Kidney (tissue), 14 donors: Measurements from ENCODE around the gene ZNF423. TPM values are rescaled to one million over a fixed set of nuclear protein-coding genes. Genes with fewer than 3 reads are reported as not detected.
A peak's percentile ranks its signal among the peaks of the same experiment; 100 is the strongest.

Experiments
- DNase-seq, 5 donors: peaks; one replicate each; pipeline ENCODE4 v3.0.0-alpha.2; 2013 to 2020
- FAIRE-seq: peaks from 2 replicates; lab custom pipeline; 2012; peaks lifted over from hg19 to GRCh38; lab: Jason Lieb, UNC
- H3K27ac ChIP-seq, 2 donors: one replicate each; pipeline ENCODE4 v1.7.0; 2013; ENCODE audit warnings: low read depth in 2 of 2, low read length in 2 of 2, inconsistent platforms in 1 of 2
- H3K27me3 ChIP-seq: one replicate; pipeline ENCODE4 v1.7.1; 2013; ENCODE audit warnings: low read length, inconsistent platforms; ENCODE audit not compliant: control insufficient read depth, insufficient read depth
- H3K36me3 ChIP-seq, 3 donors: one replicate each; pipeline versions ENCODE4 v1.7.0 to v1.7.1; 2013; ENCODE audit warnings: low read length in 3 of 3, control low read depth in 1 of 3, inconsistent platforms in 1 of 3; ENCODE audit not compliant: insufficient read depth in 3 of 3, control insufficient read depth in 2 of 3
- H3K4me1 ChIP-seq, 3 donors: one replicate each; pipeline versions ENCODE4 v1.7.0 to v1.7.1; 2013; ENCODE audit warnings: low read length in 3 of 3, inconsistent platforms in 1 of 3, low read depth in 1 of 3; ENCODE audit not compliant: control insufficient read depth in 2 of 3, insufficient read depth in 2 of 3
- H3K4me3 ChIP-seq, 3 donors: one replicate each; pipeline versions ENCODE4 v1.7.0 to v1.8.1; 2013; ENCODE audit warnings: low read length in 3 of 3, control low read depth in 1 of 3, inconsistent platforms in 1 of 3
- H3K9ac ChIP-seq, 3 donors: one replicate each; pipeline versions ENCODE4 v1.7.0 to v1.7.1; 2013; ENCODE audit warnings: low read length in 3 of 3, control low read depth in 1 of 3, inconsistent platforms in 1 of 3
- H3K9me3 ChIP-seq, 3 donors: one replicate each; pipeline versions ENCODE4 v1.7.0 to v1.7.1; 2013; ENCODE audit warnings: low read length in 3 of 3, control low read depth in 1 of 3, inconsistent platforms in 1 of 3; ENCODE audit not compliant: control insufficient read depth in 2 of 3, insufficient read depth in 1 of 3
- CTCF ChIP-seq: IDR thresholded peaks from 3 replicates; pipeline ENCODE4 v1.5.1; 2012; ENCODE audit warnings: mild to moderate bottlenecking, moderate library complexity, borderline replicate concordance; ENCODE audit not compliant: insufficient read depth; ENCODE audit errors: extremely low read depth
- intact Hi-C: fragments of 100-400 bp; cut with DNase I; formaldehyde crosslinking; loops from one replicate; pipeline ENCODE4 v1.11.1; 2022
- polyA plus RNA-seq: library from polyadenylated mRNA; stranded (reverse); fragments of 350-450 nt; fragmentation: Illumina TruSeq; extraction: RNeasy Lipid Tissue Mini Kit (QIAGEN cat#74804); gene quantifications from one replicate; pipeline ENCODE4 v1.2.3, GENCODE V29; 2014; ENCODE audit warnings: low read depth, low replicate concordance; ENCODE audit not compliant: insufficient read depth
- total RNA-seq: library from RNA; stranded (reverse); fragmentation: NEBNext Ultra II Directional; extraction: Animal tissue kit (Norgen Biotek cat#: 25700); gene quantifications from one replicate; pipeline ENCODE4 v1.2.1, GENCODE V29; 2021
- donor health status: control.
- donor health status: control.
- donor health status: control.
- donor health status: control.
- donor health status: control.
- donor health status: DM: yes; HTN: yes; CAD: no.
- donor health status: Normal renal cell carcinoma (clear cell type).

Gene ZNF423
- total and polyA plus RNA-seq, 2 donors from 2014 or later, result 2.0 to 8.4 TPM

GRCh38 chr16:49773534-49774475 lies 82.1 kb downstream of the ZNF423 start:
- peak in 1 of 5 donors; percentile 46 for DNase-seq
- H3K9ac ChIP-seq, result no peak overlapping the region
- peaks cover 0 to 15% (median 0%) of the 10 kb centered on the region in 3 donors for H3K4me1 ChIP-seq
- no peak overlapping the region for H3K4me3 ChIP-seq
- intact Hi-C loops, result no loop called here
- no peaks in the 10 kb centered on the region for H3K36me3 ChIP-seq
- H3K9me3 ChIP-seq, result no peaks in the 10 kb centered on the region
- H3K27me3 ChIP-seq, result no peaks in the 10 kb centered on the region
- FAIRE-seq, result no peak
- TF ChIP-seq CTCF, result no peak
- H3K27ac ChIP-seq, result no peak overlapping the region

GRCh38 chr16:49767998-49768397 lies 87.9 kb downstream of the ZNF423 start:
- Histone ChIP-seq H3K36me3 (no peaks in the 10 kb centered on the region), H3K9ac (no peak overlapping the region), H3K27me3 (no peaks in the 10 kb centered on the region), H3K4me1 (no peaks in the 10 kb centered on the region), H3K4me3 (no peak overlapping the region), H3K27ac (no peak overlapping the region), H3K9me3 (no peaks in the 10 kb centered on the region)
- FAIRE-seq (no peak), DNase-seq (no peak)
- TF ChIP-seq CTCF, result no peak
- intact Hi-C loops, result no loop called here

- no peak for TF ChIP-seq CTCF
- no peaks in the 10 kb centered on the region for H3K9me3 ChIP-seq
- no peak overlapping the region for H3K27ac ChIP-seq
- H3K4me1 ChIP-seq, result no peaks in the 10 kb centered on the region
- no peak overlapping the region for H3K9ac ChIP-seq
- no peak for FAIRE-seq
- DNase-seq, result no peak
- intact Hi-C loops, result no loop called here
- no peaks in the 10 kb centered on the region for H3K27me3 ChIP-seq
- H3K4me3 ChIP-seq, result no peak overlapping the region
- H3K36me3 ChIP-seq, result no peaks in the 10 kb centered on the region
These were observed 88.5 kb downstream of the ZNF423 start for GRCh38 chr16:49767414-49767813.
